WI38 (cell line): ENCODE results near the gene EDN2.

Experiments
- H3K4me3 ChIP-seq: 2 replicates; pipeline ENCODE4 v1.5.1; 2011; ENCODE audit warnings: low read depth, mild to moderate bottlenecking, control low read depth, low read length
- CTCF ChIP-seq: IDR thresholded peaks from 2 replicates; pipeline ENCODE4 v1.5.1; 2012; ENCODE audit warnings: low read depth, mild to moderate bottlenecking, control low read depth, low read length

The EDN2 gene

GRCh38 chr1:41480204-41481108 lies 4.0 kb downstream of the EDN2 start:
- H3K4me3 ChIP-seq: no peak overlapping the region
- TF ChIP-seq CTCF: no peak

- no peak for TF ChIP-seq CTCF
Observed at GRCh38 chr1:41479808-41480160, 4.7 kb downstream of the EDN2 start.

GRCh38 chr1:41479000-41479807 lies 5.3 kb downstream of the EDN2 start:
- no peak overlapping the region for H3K4me3 ChIP-seq
- no peak for TF ChIP-seq CTCF

More at GRCh38 chr1:41479808-41480160, 4.7 kb downstream of the EDN2 start:
- no peak overlapping the region for H3K4me3 ChIP-seq

GRCh38 chr1:41478118-41478748 lies 6.2 kb downstream of the EDN2 start:
- TF ChIP-seq CTCF: no peak
- no peak overlapping the region for H3K4me3 ChIP-seq

GRCh38 chr1:41476807-41477361 lies 7.6 kb downstream of the EDN2 start:
- no peak for TF ChIP-seq CTCF

GRCh38 chr1:41475859-41476567 lies 8.5 kb downstream of the EDN2 start:
- no peak overlapping the region for H3K4me3 ChIP-seq
- no peak for TF ChIP-seq CTCF

More at GRCh38 chr1:41476807-41477361, 7.6 kb downstream of the EDN2 start:
- no peak overlapping the region for H3K4me3 ChIP-seq
